ENCODE results near the gene RASAL3.

DNA sequence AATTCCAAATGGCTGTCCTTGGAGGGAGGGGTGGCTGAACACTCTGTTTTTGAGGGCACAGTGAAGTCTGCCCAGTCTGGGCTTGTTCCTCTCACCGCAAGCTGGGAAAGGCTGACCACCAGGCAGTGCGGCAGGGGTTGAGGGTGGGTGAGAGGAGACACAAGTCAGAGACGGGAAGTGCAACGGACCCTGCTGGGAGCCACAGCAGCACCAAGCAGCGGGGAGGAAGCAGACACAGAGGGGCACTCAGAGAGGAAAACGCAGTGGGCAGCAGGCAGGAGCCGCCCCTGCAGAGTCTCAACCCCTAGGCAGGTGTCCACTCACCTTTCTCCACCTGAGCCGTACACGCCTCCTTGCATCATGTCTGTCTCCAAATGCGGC, 61.2 kb downstream of the RASAL3 start:
- no peak for TF ChIP-seq POLR2A (IDR thresholded peaks at IDR 0.05; ENCODE audit: low read depth, low read length)
- TF ChIP-seq, protein P1, sequence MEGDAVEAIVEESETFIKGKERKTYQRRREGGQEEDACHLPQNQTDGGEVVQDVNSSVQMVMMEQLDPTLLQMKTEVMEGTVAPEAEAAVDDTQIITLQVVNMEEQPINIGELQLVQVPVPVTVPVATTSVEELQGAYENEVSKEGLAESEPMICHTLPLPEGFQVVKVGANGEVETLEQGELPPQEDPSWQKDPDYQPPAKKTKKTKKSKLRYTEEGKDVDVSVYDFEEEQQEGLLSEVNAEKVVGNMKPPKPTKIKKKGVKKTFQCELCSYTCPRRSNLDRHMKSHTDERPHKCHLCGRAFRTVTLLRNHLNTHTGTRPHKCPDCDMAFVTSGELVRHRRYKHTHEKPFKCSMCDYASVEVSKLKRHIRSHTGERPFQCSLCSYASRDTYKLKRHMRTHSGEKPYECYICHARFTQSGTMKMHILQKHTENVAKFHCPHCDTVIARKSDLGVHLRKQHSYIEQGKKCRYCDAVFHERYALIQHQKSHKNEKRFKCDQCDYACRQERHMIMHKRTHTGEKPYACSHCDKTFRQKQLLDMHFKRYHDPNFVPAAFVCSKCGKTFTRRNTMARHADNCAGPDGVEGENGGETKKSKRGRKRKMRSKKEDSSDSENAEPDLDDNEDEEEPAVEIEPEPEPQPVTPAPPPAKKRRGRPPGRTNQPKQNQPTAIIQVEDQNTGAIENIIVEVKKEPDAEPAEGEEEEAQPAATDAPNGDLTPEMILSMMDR (conservative IDR thresholded peaks at IDR 0.05; ENCODE audit: low read depth, low read length) = no peak
- no peak for TF ChIP-seq MAFK (IDR thresholded peaks at IDR 0.05; ENCODE audit: low read depth, low read length)
- no peak for TF ChIP-seq RAD21 (IDR thresholded peaks at IDR 0.05; ENCODE audit: low read length)
- no peak for TF ChIP-seq SMC3 (IDR thresholded peaks at IDR 0.05; ENCODE audit: low read depth, low read length)
- no peak for TF ChIP-seq CHD1 (IDR thresholded peaks at IDR 0.05; ENCODE audit: low read depth, low read length)
- no peak for TF ChIP-seq MXI1 (IDR thresholded peaks at IDR 0.05; ENCODE audit: borderline replicate concordance, low read depth, low read length)
- no peak for TF ChIP-seq RFX5 (IDR thresholded peaks at IDR 0.05; ENCODE audit: low read depth, low read length)
- TF ChIP-seq FOS (IDR thresholded peaks at IDR 0.05; ENCODE audit: low read depth, low read length) = no peak
- TF ChIP-seq, protein P2, sequence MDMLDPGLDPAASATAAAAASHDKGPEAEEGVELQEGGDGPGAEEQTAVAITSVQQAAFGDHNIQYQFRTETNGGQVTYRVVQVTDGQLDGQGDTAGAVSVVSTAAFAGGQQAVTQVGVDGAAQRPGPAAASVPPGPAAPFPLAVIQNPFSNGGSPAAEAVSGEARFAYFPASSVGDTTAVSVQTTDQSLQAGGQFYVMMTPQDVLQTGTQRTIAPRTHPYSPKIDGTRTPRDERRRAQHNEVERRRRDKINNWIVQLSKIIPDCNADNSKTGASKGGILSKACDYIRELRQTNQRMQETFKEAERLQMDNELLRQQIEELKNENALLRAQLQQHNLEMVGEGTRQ (IDR thresholded peaks at IDR 0.05; ENCODE audit: low read depth, low read length) = no peak
- TF ChIP-seq MAZ (IDR thresholded peaks at IDR 0.05; ENCODE audit: borderline replicate concordance, low read depth, low read length) = no peak
